Measurements from ENCODE around the gene CAP2. TPM values are rescaled to one million over a fixed set of nuclear protein-coding genes. Genes with fewer than 3 reads are reported as not detected.

CAP2 gene
- total and polyA plus RNA-seq, 2 experiments from 2014 or later: 6.7 to 9.1 TPM

DNA sequence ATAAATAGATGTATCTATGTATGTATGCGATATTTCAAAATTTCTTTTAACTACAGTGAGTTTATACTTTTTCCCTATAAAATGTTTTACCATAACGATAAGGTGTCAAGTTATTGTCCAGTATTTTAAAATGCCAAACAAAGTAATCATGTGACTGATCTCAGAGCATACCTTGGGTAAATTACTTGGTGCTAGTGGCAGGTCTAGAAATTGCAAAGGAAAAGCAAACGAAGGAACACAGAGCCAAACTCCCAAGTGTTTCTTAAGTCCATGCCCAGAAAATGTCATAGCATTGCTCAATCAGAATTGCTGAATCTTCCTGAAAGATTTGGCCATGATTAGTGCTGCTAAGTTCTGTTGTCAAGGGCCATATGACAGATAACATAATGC lies 77.5 kb downstream of the CAP2 start:
- no peak overlapping the region for H3K4me2 ChIP-seq
- no peaks in the 10 kb centered on the region for H3K79me2 ChIP-seq (replicated peaks; ENCODE audit: insufficient read depth)
- Mint-ChIP-seq H3K4me3 (no peak overlapping the region), H3K36me3 (ENCODE audit: low read depth) (no peaks in the 10 kb centered on the region), H3K27ac (no peak overlapping the region), H3K4me1 (no peaks in the 10 kb centered on the region), H3K9me3 (no peaks in the 10 kb centered on the region), H3K27me3 (ENCODE audit: insufficient read depth, low read depth, poor library complexity) (no peaks in the 10 kb centered on the region)
- H3K27me3 ChIP-seq (ENCODE audit: insufficient read depth): no peaks in the 10 kb centered on the region
- no peaks in the 10 kb centered on the region for H3F3A ChIP-seq (replicated peaks; ENCODE audit: low read depth)
- TF ChIP-seq, protein P1, sequence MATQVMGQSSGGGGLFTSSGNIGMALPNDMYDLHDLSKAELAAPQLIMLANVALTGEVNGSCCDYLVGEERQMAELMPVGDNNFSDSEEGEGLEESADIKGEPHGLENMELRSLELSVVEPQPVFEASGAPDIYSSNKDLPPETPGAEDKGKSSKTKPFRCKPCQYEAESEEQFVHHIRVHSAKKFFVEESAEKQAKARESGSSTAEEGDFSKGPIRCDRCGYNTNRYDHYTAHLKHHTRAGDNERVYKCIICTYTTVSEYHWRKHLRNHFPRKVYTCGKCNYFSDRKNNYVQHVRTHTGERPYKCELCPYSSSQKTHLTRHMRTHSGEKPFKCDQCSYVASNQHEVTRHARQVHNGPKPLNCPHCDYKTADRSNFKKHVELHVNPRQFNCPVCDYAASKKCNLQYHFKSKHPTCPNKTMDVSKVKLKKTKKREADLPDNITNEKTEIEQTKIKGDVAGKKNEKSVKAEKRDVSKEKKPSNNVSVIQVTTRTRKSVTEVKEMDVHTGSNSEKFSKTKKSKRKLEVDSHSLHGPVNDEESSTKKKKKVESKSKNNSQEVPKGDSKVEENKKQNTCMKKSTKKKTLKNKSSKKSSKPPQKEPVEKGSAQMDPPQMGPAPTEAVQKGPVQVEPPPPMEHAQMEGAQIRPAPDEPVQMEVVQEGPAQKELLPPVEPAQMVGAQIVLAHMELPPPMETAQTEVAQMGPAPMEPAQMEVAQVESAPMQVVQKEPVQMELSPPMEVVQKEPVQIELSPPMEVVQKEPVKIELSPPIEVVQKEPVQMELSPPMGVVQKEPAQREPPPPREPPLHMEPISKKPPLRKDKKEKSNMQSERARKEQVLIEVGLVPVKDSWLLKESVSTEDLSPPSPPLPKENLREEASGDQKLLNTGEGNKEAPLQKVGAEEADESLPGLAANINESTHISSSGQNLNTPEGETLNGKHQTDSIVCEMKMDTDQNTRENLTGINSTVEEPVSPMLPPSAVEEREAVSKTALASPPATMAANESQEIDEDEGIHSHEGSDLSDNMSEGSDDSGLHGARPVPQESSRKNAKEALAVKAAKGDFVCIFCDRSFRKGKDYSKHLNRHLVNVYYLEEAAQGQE (IDR thresholded peaks at IDR 0.05; ENCODE audit: unreplicated experiment): no peak
- TF ChIP-seq, protein P2, sequence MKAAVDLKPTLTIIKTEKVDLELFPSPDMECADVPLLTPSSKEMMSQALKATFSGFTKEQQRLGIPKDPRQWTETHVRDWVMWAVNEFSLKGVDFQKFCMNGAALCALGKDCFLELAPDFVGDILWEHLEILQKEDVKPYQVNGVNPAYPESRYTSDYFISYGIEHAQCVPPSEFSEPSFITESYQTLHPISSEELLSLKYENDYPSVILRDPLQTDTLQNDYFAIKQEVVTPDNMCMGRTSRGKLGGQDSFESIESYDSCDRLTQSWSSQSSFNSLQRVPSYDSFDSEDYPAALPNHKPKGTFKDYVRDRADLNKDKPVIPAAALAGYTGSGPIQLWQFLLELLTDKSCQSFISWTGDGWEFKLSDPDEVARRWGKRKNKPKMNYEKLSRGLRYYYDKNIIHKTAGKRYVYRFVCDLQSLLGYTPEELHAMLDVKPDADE (IDR thresholded peaks at IDR 0.05): no peak
- TF ChIP-seq POLR2AphosphoS5 (IDR thresholded peaks at IDR 0.05; ENCODE audit: low read depth) (no peak), CTCF (conservative IDR thresholded peaks at IDR 0.05; ENCODE audit: low read depth in 2 of 2) (no peak), STAT1 (IDR thresholded peaks at IDR 0.05; ENCODE audit: unreplicated experiment) (no peak), EZH2 (IDR thresholded peaks at IDR 0.05; ENCODE audit: low read depth, unreplicated experiment) (no peak), NANOG (IDR thresholded peaks at IDR 0.05; ENCODE audit: borderline replicate concordance) (no peak)
- H3K9me2 ChIP-seq (ENCODE audit: insufficient read depth): no peaks in the 10 kb centered on the region
- no peaks in the 10 kb centered on the region for H3K36me3 ChIP-seq (ENCODE audit: insufficient read depth)
- H2AFZ ChIP-seq: no peak overlapping the region
- no peak overlapping the region for H3K4me3 ChIP-seq
- DNase-seq (ENCODE audit: low spot score) (no peak), ATAC-seq (no peak)
- H3K4me1 ChIP-seq (ENCODE audit: insufficient read depth): no peaks in the 10 kb centered on the region
- H3K27ac ChIP-seq (ENCODE audit: low read depth): no peak overlapping the region
- H4K20me1 ChIP-seq (replicated peaks; ENCODE audit: insufficient read depth): no peaks in the 10 kb centered on the region

DNA sequence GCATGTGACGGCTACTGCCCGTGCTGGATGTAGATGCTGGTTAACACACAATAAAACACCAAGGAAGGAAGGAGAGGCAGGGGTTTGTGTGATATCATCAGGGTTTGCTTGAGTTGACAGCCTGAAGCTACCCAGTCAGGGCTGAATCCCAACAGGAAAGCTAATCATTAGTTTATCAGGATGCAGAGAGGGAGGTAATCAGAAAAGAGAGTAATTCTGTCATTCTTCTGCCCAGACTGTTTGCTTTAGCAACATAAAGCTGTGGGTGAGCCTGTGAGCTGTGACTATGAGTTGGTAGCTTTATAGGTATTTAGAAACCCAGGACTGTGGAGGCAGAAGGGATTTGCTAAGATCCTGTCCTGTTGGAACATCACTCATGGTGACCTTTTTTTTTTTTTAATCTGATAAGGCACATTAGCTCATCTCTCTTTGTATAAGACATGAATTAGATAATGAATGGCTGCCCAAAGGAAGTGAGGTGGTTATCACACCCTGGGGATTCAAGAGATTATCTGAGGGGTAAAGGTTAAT lies 79.3 kb downstream of the CAP2 start:
- no peaks in the 10 kb centered on the region for H3K36me3 ChIP-seq (ENCODE audit: insufficient read depth)
- no peak overlapping the region for H2AFZ ChIP-seq
- Mint-ChIP-seq H3K36me3 (ENCODE audit: low read depth) (no peaks in the 10 kb centered on the region), H3K4me3 (no peak overlapping the region), H3K27ac (no peak overlapping the region), H3K27me3 (ENCODE audit: insufficient read depth, low read depth, poor library complexity) (no peaks in the 10 kb centered on the region), H3K9me3 (no peaks in the 10 kb centered on the region), H3K4me1 (no peaks in the 10 kb centered on the region)
- TF ChIP-seq EZH2phosphoT487 (IDR thresholded peaks at IDR 0.05; ENCODE audit: unreplicated experiment): no peak
- no peak for TF ChIP-seq STAT1 (IDR thresholded peaks at IDR 0.05; ENCODE audit: unreplicated experiment)
- no peak overlapping the region for H3K4me3 ChIP-seq
- no peaks in the 10 kb centered on the region for H3K4me1 ChIP-seq (ENCODE audit: insufficient read depth)
- DNase-seq (ENCODE audit: low spot score) (no peak), ATAC-seq (no peak)
- no peaks in the 10 kb centered on the region for H3K27me3 ChIP-seq (ENCODE audit: insufficient read depth)
- H4K20me1 ChIP-seq (replicated peaks; ENCODE audit: insufficient read depth): no peaks in the 10 kb centered on the region
- H3F3A ChIP-seq (replicated peaks; ENCODE audit: low read depth): no peaks in the 10 kb centered on the region
- no peak overlapping the region for H3K27ac ChIP-seq (ENCODE audit: low read depth)
- H3K79me2 ChIP-seq (replicated peaks; ENCODE audit: insufficient read depth): no peaks in the 10 kb centered on the region
- no peak overlapping the region for H3K4me2 ChIP-seq
- no peaks in the 10 kb centered on the region for H3K9me2 ChIP-seq (ENCODE audit: insufficient read depth)

All from GM23338 (cell line).